ENCODE data around the gene TNRC6B. TPM values are rescaled to one million over a fixed set of nuclear protein-coding genes. Genes with fewer than 3 reads are reported as not detected.

Gene TNRC6B
- polyA plus RNA-seq, 1 donor from 2014 or later, result 7.6 TPM

- peak overlapping the region; percentile 91 for H3K9ac ChIP-seq (ENCODE audit: low read length)
- peaks cover 58% of the 10 kb centered on the region for H3K79me2 ChIP-seq (replicated peaks; ENCODE audit: insufficient read depth, low read length)
- peak overlapping the region; percentile 68 for H3K4me3 ChIP-seq (ENCODE audit: low read length)
- H2AFZ ChIP-seq (ENCODE audit: low read depth, low read length), result no peak overlapping the region
- H4K20me1 ChIP-seq (ENCODE audit: insufficient read depth), result no peaks in the 10 kb centered on the region
- H3K27me3 ChIP-seq (ENCODE audit: insufficient read depth, low read depth, low read length), result no peaks in the 10 kb centered on the region
- H3K27ac ChIP-seq (ENCODE audit: low read length), result peak overlapping the region; percentile 98
- no peaks in the 10 kb centered on the region for H3K9me3 ChIP-seq (ENCODE audit: low read length)
- no peaks in the 10 kb centered on the region for H3K9me2 ChIP-seq (ENCODE audit: insufficient read depth, low read length)
- TF ChIP-seq SMC3 (conservative IDR thresholded peaks at IDR 0.05; ENCODE audit: poor library complexity) (no peak), RAD21 (conservative IDR thresholded peaks at IDR 0.05) (peak; percentile 19), EP300 (conservative IDR thresholded peaks at IDR 0.05; ENCODE audit: poor library complexity, severe bottlenecking) (peak; percentile 38), MXI1 (conservative IDR thresholded peaks at IDR 0.05; ENCODE audit: poor library complexity, severe bottlenecking) (no peak), POLR2AphosphoS5 (IDR thresholded peaks at IDR 0.05) (peak; percentile 92), TAF1 (IDR thresholded peaks at IDR 0.05; ENCODE audit: low read depth) (peak; percentile 91)
- no peaks in the 10 kb centered on the region for H3K36me3 ChIP-seq (ENCODE audit: insufficient read depth, low read length)
- no peaks in the 10 kb centered on the region for H3F3A ChIP-seq (ENCODE audit: insufficient read depth, low read length, poor library complexity, severe bottlenecking)
- H3K4me2 ChIP-seq (ENCODE audit: low read length), result peak overlapping the region; percentile 66
Observed at GRCh38 chr22:40178417-40179409, 988 bp downstream of the TNRC6B start.

- Histone ChIP-seq H3K9me3 (ENCODE audit: low read length) (no peaks in the 10 kb centered on the region), H3K9me2 (ENCODE audit: insufficient read depth, low read length) (no peaks in the 10 kb centered on the region), H3K36me3 (ENCODE audit: insufficient read depth, low read length) (no peaks in the 10 kb centered on the region), H3K9ac (ENCODE audit: low read length) (peak overlapping the region; percentile 91), H3K27ac (ENCODE audit: low read length) (peak overlapping the region; percentile 98), H3K4me2 (ENCODE audit: low read length) (peak overlapping the region; percentile 66), H2AFZ (ENCODE audit: low read depth, low read length) (no peak overlapping the region), H3K27me3 (ENCODE audit: insufficient read depth, low read depth, low read length) (no peaks in the 10 kb centered on the region), H3K79me2 (replicated peaks; ENCODE audit: insufficient read depth, low read length) (peaks cover 66% of the 10 kb centered on the region), H3F3A (ENCODE audit: insufficient read depth, low read length, poor library complexity, severe bottlenecking) (no peaks in the 10 kb centered on the region), H3K4me3 (ENCODE audit: low read length) (peak overlapping the region; percentile 68), H4K20me1 (ENCODE audit: insufficient read depth) (peaks cover 2% of the 10 kb centered on the region)
- no peak for TF ChIP-seq SMC3 (conservative IDR thresholded peaks at IDR 0.05; ENCODE audit: poor library complexity)
- no peak for TF ChIP-seq EZH2 (IDR thresholded peaks at IDR 0.05; ENCODE audit: borderline replicate concordance, insufficient read depth, low read length, poor library complexity, severe bottlenecking)
- peak; percentile 31 for TF ChIP-seq REST (IDR thresholded peaks at IDR 0.05; ENCODE audit: borderline replicate concordance)
- TF ChIP-seq RAD21 (conservative IDR thresholded peaks at IDR 0.05), result no peak
- TF ChIP-seq CTCF (IDR thresholded peaks at IDR 0.05; ENCODE audit: poor library complexity, severe bottlenecking), result no peak
Observed at GRCh38 chr22:40179526-40179925, 1.8 kb downstream of the TNRC6B start.

Measured in neural cell (in vitro differentiated cells).